Stimulated activated CD8-positive, alpha-beta memory T cell treated with anti-CD3 and anti-CD28 coated beads, Interleukin-15, amount 100 ng/mL, for 1 hour (primary cell): Measurements from ENCODE around the gene CCL16.

Experiments used
- DNase-seq: peaks from one replicate; pipeline ENCODE4 v3.0.0-alpha.2; 2020; ENCODE audit warnings: low read depth

Gene CCL16

DNA sequence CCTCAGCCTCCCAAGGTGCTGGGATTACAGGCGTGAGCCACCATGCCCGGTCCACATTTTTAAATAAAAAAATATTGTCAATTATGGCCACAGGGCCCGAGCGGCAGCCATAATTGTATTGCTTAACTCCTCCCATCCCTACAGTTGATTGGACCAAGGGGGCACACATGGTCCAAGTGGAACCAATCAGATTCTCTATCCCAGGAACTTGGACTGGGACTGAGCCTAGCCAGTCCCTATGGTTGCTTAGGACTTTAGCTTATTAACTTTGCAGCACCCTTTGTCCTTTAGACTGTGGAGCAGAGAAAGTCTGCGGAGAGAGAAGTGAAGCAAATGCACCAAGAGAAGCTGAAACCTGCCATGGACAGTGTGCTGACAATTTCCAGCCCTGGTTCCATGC, 45.2 kb downstream of the CCL16 start:
- DNase-seq: no peak

DNA sequence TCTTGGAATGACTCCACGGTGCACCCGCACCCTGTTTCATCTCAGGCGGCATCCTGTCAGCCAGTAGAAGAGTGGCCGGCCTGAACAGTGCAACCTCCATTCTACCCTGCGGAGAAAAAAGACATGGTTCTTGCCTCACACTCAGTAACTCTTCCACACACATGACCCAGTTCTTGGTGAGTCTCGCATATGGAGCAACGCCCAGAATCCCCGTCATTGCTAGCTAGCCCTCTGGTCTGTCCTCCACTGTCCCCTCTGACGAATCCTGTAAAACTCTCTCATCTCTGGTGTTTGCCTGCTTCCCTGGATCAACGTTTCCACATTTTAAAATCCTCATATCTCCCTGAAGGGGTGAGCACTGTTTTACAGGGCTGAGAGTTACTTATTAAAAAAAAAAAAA, 46.5 kb downstream of the CCL16 start:
- DNase-seq: no peak

DNA sequence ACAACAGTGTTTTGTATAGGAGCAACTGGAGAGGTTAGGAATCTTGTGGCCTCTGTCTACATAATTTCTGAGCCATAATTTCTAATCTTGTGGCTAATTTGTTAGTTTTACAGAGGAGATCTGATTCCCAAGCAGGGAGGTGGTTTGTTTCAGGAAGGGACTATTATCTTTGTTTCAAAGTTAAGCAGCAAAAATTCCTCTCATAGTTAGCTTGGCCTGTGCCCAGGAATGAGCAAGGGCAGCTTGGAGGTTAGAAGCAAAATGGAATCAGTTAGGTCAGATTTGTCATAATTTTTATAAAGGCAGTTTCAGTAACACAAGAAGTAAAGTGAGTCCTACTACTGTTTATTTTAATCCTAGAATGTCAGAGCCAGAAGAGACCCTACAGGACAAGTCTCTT, 48.7 kb downstream of the CCL16 start:
- DNase-seq: no peak

DNA sequence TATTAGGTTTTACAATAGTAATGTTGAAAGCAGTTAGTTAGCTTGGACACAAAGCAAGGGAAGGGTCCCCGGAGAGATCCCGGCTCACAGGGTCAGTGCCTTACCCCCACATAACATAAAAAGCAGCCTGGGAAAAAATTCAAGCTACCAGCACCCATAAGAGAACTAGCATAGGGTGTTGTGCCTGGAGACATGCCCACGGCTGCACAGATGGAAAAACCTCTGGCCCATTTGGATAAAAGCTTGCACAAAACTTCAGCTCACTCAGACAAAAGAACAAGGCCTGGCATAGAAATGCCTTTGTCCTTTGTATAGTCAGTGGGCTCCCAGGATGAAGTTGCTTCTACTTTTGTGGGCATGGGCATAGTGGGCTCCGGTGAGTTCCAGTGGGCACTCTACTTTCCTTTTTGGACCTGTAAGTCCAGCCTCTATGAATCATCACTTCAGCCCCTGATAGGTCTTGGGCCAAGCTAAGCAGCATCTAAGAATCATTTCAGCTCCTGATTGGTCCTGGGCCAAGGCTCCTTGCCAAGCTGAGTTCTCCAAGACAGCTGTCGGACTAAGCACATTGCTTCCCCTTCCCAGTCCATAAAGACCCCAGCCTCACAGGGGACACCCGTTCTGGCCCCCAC, 49.4 kb downstream of the CCL16 start:
- no peak for DNase-seq

DNA sequence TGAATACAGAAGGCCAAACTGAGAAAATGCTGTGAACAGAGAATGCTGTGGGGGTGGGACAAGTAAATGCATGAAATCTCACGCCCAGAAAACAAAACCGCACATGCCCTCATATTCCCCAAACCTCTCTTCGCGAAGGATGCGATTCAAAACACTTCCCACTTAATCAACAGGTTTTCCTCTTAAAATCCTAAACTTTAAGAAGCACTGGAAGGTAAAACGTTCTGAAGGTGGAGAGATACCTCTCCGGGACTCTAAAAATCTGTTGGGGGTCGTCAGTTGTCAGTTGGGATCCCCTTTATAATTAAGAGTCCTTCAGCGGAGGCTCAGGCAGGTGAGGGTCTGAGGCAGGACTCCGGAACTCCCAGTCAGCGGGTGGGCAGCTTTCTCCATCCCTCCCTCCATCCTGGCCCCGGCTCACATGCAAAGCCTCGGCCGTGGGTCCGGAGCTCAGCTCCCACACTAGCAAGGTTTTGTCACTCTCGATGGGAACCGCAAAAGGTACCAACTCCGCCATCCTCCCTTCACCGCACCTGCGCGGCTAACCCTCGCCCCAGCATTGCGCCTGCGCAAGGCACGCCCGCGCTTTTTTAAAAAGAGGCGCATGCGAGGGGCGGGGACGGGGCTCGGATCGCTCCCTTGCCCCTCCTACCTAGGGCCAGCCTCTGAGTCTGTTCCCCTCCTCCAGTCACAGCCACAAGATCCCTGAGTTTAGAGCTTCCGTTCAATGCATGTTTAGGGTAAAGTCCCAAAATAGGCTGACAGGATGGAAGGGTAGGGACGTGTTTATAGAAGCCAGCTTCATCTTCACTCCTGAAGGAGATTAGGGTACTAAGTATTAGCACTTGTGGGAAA, 50.9 kb downstream of the CCL16 start, which contains the start of gene RDM1:
RDM1 (minus strand) TSS at position 563 of the 855 bp plus-strand sequence; CDS start at position 517, 46 bp downstream.
- peak; percentile 49 for DNase-seq

DNA sequence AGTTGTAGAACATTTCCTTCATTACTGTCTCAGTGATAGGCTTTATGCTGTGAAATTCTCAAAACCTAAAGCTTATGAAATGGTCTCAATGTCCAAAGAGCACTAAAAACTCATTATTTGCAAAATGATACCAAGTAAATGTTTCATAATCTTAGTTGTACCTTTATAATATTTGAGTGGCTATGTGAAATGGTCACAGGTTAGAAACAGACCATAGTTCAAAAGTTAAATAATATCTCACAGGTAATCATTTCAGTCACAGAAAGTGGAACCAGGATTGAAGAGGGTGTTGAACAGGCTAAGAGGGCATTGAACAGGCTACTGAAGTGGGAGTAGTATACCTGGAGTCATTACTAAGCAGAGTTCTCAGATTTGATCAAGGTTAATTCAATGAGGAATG, 53.6 kb downstream of the CCL16 start:
- DNase-seq: no peak
